IMR-90 (cell line): ENCODE results near the gene ZNF454. TPM values are rescaled to one million over a fixed set of nuclear protein-coding genes. Genes with fewer than 3 reads are reported as not detected.

ENCODE experiments used
- ATAC-seq: fragments of 200-7000 bp; cut with Tn5 transposase; 2 replicates; pipeline ENCODE4 v1.9.1; 2020; ENCODE audit warnings: low read depth, mild to moderate bottlenecking, moderate library complexity
- BruUV-seq: library from RNA; stranded (reverse); fragments of 400-500 nt; replicated peaks from 2 replicates; lab custom pipeline; 2021; lab: Mats Ljungman, UMichigan
- CTCF ChIA-PET: fragments of 300-600 bp; formaldehyde crosslinking; extraction: SDS; loops from one replicate; lab custom pipeline; 2021; ENCODE audit warnings: antibody characterized with exemption; lab: Yijun Ruan, JAX
- POLR2A ChIA-PET: fragments of 300-600 bp; sonication (Branson Sonifier 250); formaldehyde crosslinking; loops from one replicate; lab custom pipeline; 2022; ENCODE audit warnings: antibody characterized with exemption; ENCODE audit not compliant: unreplicated experiment; lab: Charles Lee
- DNase-seq: peaks from one replicate; pipeline ENCODE4 v3.0.0; 2013
- H2AFZ ChIP-seq: replicated peaks from 2 replicates; pipeline ENCODE3; 2013; ENCODE audit warnings: low read length, mild to moderate bottlenecking; ENCODE audit not compliant: poor library complexity
- H2AK5ac ChIP-seq: 2 replicates; pipeline ENCODE4 v1.6.1; 2013; ENCODE audit warnings: low read depth, low read length, inconsistent platforms
- H2AK9ac ChIP-seq: replicated peaks from 2 replicates; pipeline ENCODE3; 2013; ENCODE audit warnings: mild to moderate bottlenecking, low read depth, low read length, moderate library complexity; ENCODE audit not compliant: poor library complexity
- H2BK120ac ChIP-seq: 2 replicates; pipeline ENCODE4 v1.6.1; 2013; ENCODE audit warnings: low read depth, low read length, inconsistent platforms
- H2BK15ac ChIP-seq: 3 replicates; pipeline ENCODE4 v1.6.1; 2013; ENCODE audit warnings: low read depth, low read length, inconsistent platforms
- H2BK20ac ChIP-seq: 2 replicates; pipeline ENCODE4 v1.6.1; 2013; ENCODE audit warnings: low read depth, mild to moderate bottlenecking, inconsistent platforms, low read length, moderate library complexity
- H2BK5ac ChIP-seq: 2 replicates; pipeline ENCODE4 v1.6.1; 2013; ENCODE audit warnings: mild to moderate bottlenecking, low read depth, low read length, inconsistent platforms; ENCODE audit not compliant: poor library complexity, severe bottlenecking
- H3K14ac ChIP-seq: replicated peaks from 2 replicates; pipeline ENCODE4 v1.6.1; 2013; ENCODE audit warnings: low read depth, low read length, inconsistent platforms
- H3K18ac ChIP-seq: 2 replicates; pipeline ENCODE4 v1.6.1; 2013; ENCODE audit warnings: low read depth, low read length, control low read depth
- H3K23ac ChIP-seq: 2 replicates; pipeline ENCODE4 v1.6.1; 2013; ENCODE audit warnings: low read depth, low read length, inconsistent platforms
- H3K27ac ChIP-seq: 2 replicates; pipeline ENCODE4 v1.5.1; 2013; ENCODE audit warnings: mild to moderate bottlenecking, control low read depth, low read length; ENCODE audit not compliant: insufficient read depth
- H3K27me3 ChIP-seq: 2 replicates; pipeline ENCODE4 v1.6.1; 2013; ENCODE audit warnings: low read length; ENCODE audit not compliant: control insufficient read depth, insufficient read depth
- H3K36me3 ChIP-seq: 2 replicates; pipeline ENCODE4 v1.6.1; 2013; ENCODE audit warnings: low read length, mixed read lengths; ENCODE audit not compliant: control insufficient read depth, insufficient read depth
- H3K4ac ChIP-seq: 2 replicates; pipeline ENCODE4 v1.6.1; 2013; ENCODE audit warnings: low read depth, low read length, inconsistent platforms
- H3K4me1 ChIP-seq: 2 replicates; pipeline ENCODE4 v1.6.1; 2013; ENCODE audit warnings: low read length, mixed read lengths; ENCODE audit not compliant: control insufficient read depth, insufficient read depth
- H3K4me2 ChIP-seq: 2 replicates; pipeline ENCODE4 v1.6.1; 2013; ENCODE audit warnings: low read depth, mild to moderate bottlenecking, control low read depth, low read length, moderate library complexity
- H3K4me3 ChIP-seq: 2 replicates; pipeline ENCODE4 v1.5.1; 2013; ENCODE audit warnings: low read depth, mild to moderate bottlenecking, control low read depth, low read length, moderate library complexity; ENCODE audit not compliant: insufficient read depth
- H3K56ac ChIP-seq: 2 replicates; pipeline ENCODE4 v1.6.1; 2013; ENCODE audit warnings: low read length, inconsistent platforms; ENCODE audit not compliant: insufficient read depth; ENCODE audit errors: extremely low read depth
- H3K79me1 ChIP-seq, 2 experiments: 2 replicates each; pipeline ENCODE4 v1.6.1; 2013; ENCODE audit warnings: low read length in 2 of 2, inconsistent platforms in 1 of 2, low read depth in 1 of 2
- H3K9ac ChIP-seq: 2 replicates; pipeline ENCODE4 v1.6.1; 2013; ENCODE audit warnings: low read depth, low read length, control low read depth
- H3K9me1 ChIP-seq: 2 replicates; pipeline ENCODE4 v1.6.1; 2013; ENCODE audit warnings: low read length, inconsistent platforms; ENCODE audit not compliant: insufficient read depth
- H3K9me3 ChIP-seq: 2 replicates; pipeline ENCODE4 v1.6.1; 2013; ENCODE audit warnings: low read length; ENCODE audit not compliant: control insufficient read depth, insufficient read depth
- H4K20me1 ChIP-seq: 2 replicates; pipeline ENCODE4 v1.6.1; 2013; ENCODE audit warnings: low read length, inconsistent platforms; ENCODE audit not compliant: insufficient read depth
- H4K5ac ChIP-seq: 2 replicates; pipeline ENCODE4 v1.6.1; 2013; ENCODE audit warnings: mild to moderate bottlenecking, low read depth, low read length, control low read depth
- H4K8ac ChIP-seq, 2 experiments: 2 replicates each; pipeline ENCODE4 v1.6.1; 2013; ENCODE audit warnings: low read depth in 2 of 2, low read length in 2 of 2, control low read depth in 1 of 2, inconsistent platforms in 1 of 2
- H4K91ac ChIP-seq: 2 replicates; pipeline ENCODE4 v1.6.1; 2013; ENCODE audit warnings: low read depth, low read length, inconsistent platforms; ENCODE audit not compliant: insufficient read depth
- BHLHE40 ChIP-seq: fragments of 150-350 bp; IDR thresholded peaks from 2 replicates; pipeline ENCODE4 v1.6.1; 2016; ENCODE audit warnings: mild to moderate bottlenecking, low read depth, low read length
- CEBPB ChIP-seq: IDR thresholded peaks from 2 replicates; pipeline ENCODE4 v1.6.1; 2012; ENCODE audit warnings: low read depth, low read length, improper control_type of control experiment
- CHD1 ChIP-seq: IDR thresholded peaks from 2 replicates; pipeline ENCODE4 v1.6.1; 2012; ENCODE audit warnings: low read depth, low read length, improper control_type of control experiment
- ELK1 ChIP-seq: fragments of 150-350 bp; IDR thresholded peaks from 2 replicates; pipeline ENCODE4 v1.6.1; 2016; ENCODE audit warnings: low read depth, mild to moderate bottlenecking, low read length, moderate library complexity, borderline replicate concordance
- FOS ChIP-seq: fragments of 150-350 bp; IDR thresholded peaks from 2 replicates; pipeline ENCODE4 v1.6.1; 2016; ENCODE audit warnings: low read depth, low read length
- MAFK ChIP-seq: IDR thresholded peaks from 2 replicates; pipeline ENCODE4 v1.6.1; 2012; ENCODE audit warnings: low read depth, low read length, improper control_type of control experiment
- MAZ ChIP-seq: IDR thresholded peaks from 2 replicates; pipeline ENCODE4 v1.6.1; 2012; ENCODE audit warnings: low read depth, mild to moderate bottlenecking, low read length, improper control_type of control experiment, moderate library complexity, borderline replicate concordance
- MXI1 ChIP-seq: IDR thresholded peaks from 2 replicates; pipeline ENCODE4 v1.6.1; 2012; ENCODE audit warnings: low read depth, mild to moderate bottlenecking, low read length, moderate library complexity, borderline replicate concordance
- NFE2L2 ChIP-seq: fragments of 150-350 bp; IDR thresholded peaks from 2 replicates; pipeline ENCODE4 v1.6.1; 2016; ENCODE audit warnings: low read depth, mild to moderate bottlenecking, low read length
- POLR2A ChIP-seq: IDR thresholded peaks from 2 replicates; pipeline ENCODE4 v1.6.1; 2012; ENCODE audit warnings: mild to moderate bottlenecking, low read depth, low read length
- RAD21 ChIP-seq: IDR thresholded peaks from 2 replicates; pipeline ENCODE4 v1.6.1; 2012; ENCODE audit warnings: low read length, improper control_type of control experiment
- RCOR1 ChIP-seq: IDR thresholded peaks from 2 replicates; pipeline ENCODE4 v1.6.1; 2012; ENCODE audit warnings: mild to moderate bottlenecking, low read length, improper control_type of control experiment; ENCODE audit not compliant: insufficient replicate concordance
- RFX5 ChIP-seq: IDR thresholded peaks from 2 replicates; pipeline ENCODE4 v1.8.0; 2012; ENCODE audit warnings: low read depth, mild to moderate bottlenecking, low read length, moderate library complexity
- SMC3 ChIP-seq: fragments of 150-350 bp; IDR thresholded peaks from 2 replicates; pipeline ENCODE4 v1.6.1; 2016; ENCODE audit warnings: low read depth, mild to moderate bottlenecking, antibody characterized with exemption, low read length, moderate library complexity
- USF2 ChIP-seq: fragments of 150-350 bp; IDR thresholded peaks from 2 replicates; pipeline ENCODE4 v1.6.1; 2017; ENCODE audit warnings: mild to moderate bottlenecking, antibody characterized with exemption, low read length, low read depth
- WGBS, 2 experiments: methylation state at CpG; one replicate each; pipeline versions ENCODE4 v1.1.5 to v1.1.7; 2013; ENCODE audit warnings: missing lambda C conversion rate in 2 of 2; ENCODE audit not compliant: insufficient read length in 1 of 2; ENCODE audit errors: extremely low coverage in 2 of 2; 5-methylcytosine and 5-hydroxymethylcytosine counted together
- dilution Hi-C: fragments of 300-500 bp; cut with HindIII; formaldehyde crosslinking; loops from one replicate; pipeline ENCODE4 v1.14.3; 2018; ENCODE audit warnings: low sequenced_read_pairs; ENCODE audit not compliant: unreplicated experiment
- in situ Hi-C: fragments of 300-500 bp; cut with MboI; formaldehyde crosslinking; loops from 3 replicates; pipeline ENCODE4 v1.14.3; 2019; ENCODE audit warnings: low sequenced_read_pairs, inconsistent platforms, mixed read lengths
- intact Hi-C: fragments of 100-400 bp; cut with micrococcal nuclease; formaldehyde crosslinking; loops from 2 replicates; pipeline ENCODE4 v1.10.0; 2022
- polyA plus RNA-seq, 3 experiments: library from polyadenylated mRNA; depleted of rRNA; stranded (reverse); fragments of >200 nt; gene quantifications; 2 replicates each; pipeline ENCODE4 v1.2.3, GENCODE V29; 2012; ENCODE audit warnings: low replicate concordance in 1 of 3
- total RNA-seq: library from RNA; depleted of rRNA; stranded (reverse); fragments of >200 nt; gene quantifications from 2 replicates; pipeline ENCODE4 v1.2.3, GENCODE V29; 2012
- TF ChIP-seq, protein P1 (sequence below): conservative IDR thresholded peaks from 2 replicates; pipeline ENCODE4 v1.5.1; 2012; ENCODE audit warnings: mild to moderate bottlenecking, low read depth, low read length, improper control_type of control experiment

Gene ZNF454
- total and polyA plus RNA-seq, 2 of the 4 experiments (the other 2 are of a cell fraction), result 0.12 to 0.18 TPM

GRCh38 chr5:178899289-178899688 is 41.7 kb upstream of the ZNF454 start:
- H3K27ac ChIP-seq, result no peak overlapping the region
- H3K4ac ChIP-seq, result no peak overlapping the region
- POLR2A ChIA-PET, result no interaction called here
- BruUV-seq, result no TSS peak
- ATAC-seq (no peak), DNase-seq (no peak)
- no peak overlapping the region for H3K18ac ChIP-seq
- TF ChIP-seq CHD1, result no peak
- TF ChIP-seq MXI1, result no peak
- TF ChIP-seq MAFK, result no peak
- TF ChIP-seq, protein P1, sequence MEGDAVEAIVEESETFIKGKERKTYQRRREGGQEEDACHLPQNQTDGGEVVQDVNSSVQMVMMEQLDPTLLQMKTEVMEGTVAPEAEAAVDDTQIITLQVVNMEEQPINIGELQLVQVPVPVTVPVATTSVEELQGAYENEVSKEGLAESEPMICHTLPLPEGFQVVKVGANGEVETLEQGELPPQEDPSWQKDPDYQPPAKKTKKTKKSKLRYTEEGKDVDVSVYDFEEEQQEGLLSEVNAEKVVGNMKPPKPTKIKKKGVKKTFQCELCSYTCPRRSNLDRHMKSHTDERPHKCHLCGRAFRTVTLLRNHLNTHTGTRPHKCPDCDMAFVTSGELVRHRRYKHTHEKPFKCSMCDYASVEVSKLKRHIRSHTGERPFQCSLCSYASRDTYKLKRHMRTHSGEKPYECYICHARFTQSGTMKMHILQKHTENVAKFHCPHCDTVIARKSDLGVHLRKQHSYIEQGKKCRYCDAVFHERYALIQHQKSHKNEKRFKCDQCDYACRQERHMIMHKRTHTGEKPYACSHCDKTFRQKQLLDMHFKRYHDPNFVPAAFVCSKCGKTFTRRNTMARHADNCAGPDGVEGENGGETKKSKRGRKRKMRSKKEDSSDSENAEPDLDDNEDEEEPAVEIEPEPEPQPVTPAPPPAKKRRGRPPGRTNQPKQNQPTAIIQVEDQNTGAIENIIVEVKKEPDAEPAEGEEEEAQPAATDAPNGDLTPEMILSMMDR, result no peak
- no peak for TF ChIP-seq CEBPB
- TF ChIP-seq SMC3, result no peak
- no peak for TF ChIP-seq MAZ
- TF ChIP-seq RAD21, result no peak
- no peak for TF ChIP-seq RCOR1
- no peak for TF ChIP-seq USF2
- no peak for TF ChIP-seq NFE2L2
- TF ChIP-seq FOS, result no peak
- TF ChIP-seq POLR2A, result no peak
- no peak for TF ChIP-seq BHLHE40
- TF ChIP-seq RFX5, result no peak
- TF ChIP-seq ELK1, result no peak
- H2AFZ ChIP-seq, result no peak overlapping the region
- dilution Hi-C loops (no loop called here), in situ Hi-C loops (no loop called here), intact Hi-C loops (loop anchor here (5.0 kb wide), 1 partner anchor 523 kb away; no protein-coding TSS in a partner anchor)
- no peaks in the 10 kb centered on the region for H3K79me1 ChIP-seq
- no peaks in the 10 kb centered on the region for H3K4me1 ChIP-seq
- no CpG with 5 or more reads among the region's 5 CpGs for WGBS, 2 experiments
- H2BK120ac ChIP-seq, result no peak overlapping the region
- H2AK5ac ChIP-seq, result no peak overlapping the region
- no peak overlapping the region for H4K8ac ChIP-seq
- H3K9me3 ChIP-seq, result peaks cover 8% of the 10 kb centered on the region
- no peaks in the 10 kb centered on the region for H3K36me3 ChIP-seq
- no peak overlapping the region for H3K9ac ChIP-seq
- H4K20me1 ChIP-seq, result no peaks in the 10 kb centered on the region
- no peak overlapping the region for H4K91ac ChIP-seq
- H3K9me1 ChIP-seq, result no peaks in the 10 kb centered on the region
- H2BK15ac ChIP-seq, result no peak overlapping the region
- no peaks in the 10 kb centered on the region for H3K27me3 ChIP-seq
- H3K14ac ChIP-seq, result no peak overlapping the region
- H3K4me3 ChIP-seq, result no peak overlapping the region
- H3K56ac ChIP-seq, result no peak overlapping the region
- no peak overlapping the region for H2AK9ac ChIP-seq
- no peak overlapping the region for H3K4me2 ChIP-seq
- no peak overlapping the region for H3K23ac ChIP-seq
- no peak overlapping the region for H2BK20ac ChIP-seq
- no peak overlapping the region for H2BK5ac ChIP-seq
- CTCF ChIA-PET, result no interaction called here
- H4K5ac ChIP-seq, result no peak overlapping the region
